Stimulated activated CD4-positive, alpha-beta T cell treated with anti-CD3 and anti-CD28 coated beads, Interleukin-4, amount 100 ng/mL, for 48 hours (primary cell): Measurements from ENCODE around the gene MXRA7.
A peak's percentile ranks its signal among the peaks of the same experiment; 100 is the strongest.
"Not testable (repeated sequence)": the region's sequence is repeated elsewhere in the genome, so short reads cannot be mapped to it uniquely, and the experiment has no call there.

Source experiments
- DNase-seq, 2 donors: peaks; one replicate each; pipeline ENCODE4 v3.0.0-alpha.2; 2020; ENCODE audit warnings: low read depth in 2 of 2

Gene MXRA7

DNA sequence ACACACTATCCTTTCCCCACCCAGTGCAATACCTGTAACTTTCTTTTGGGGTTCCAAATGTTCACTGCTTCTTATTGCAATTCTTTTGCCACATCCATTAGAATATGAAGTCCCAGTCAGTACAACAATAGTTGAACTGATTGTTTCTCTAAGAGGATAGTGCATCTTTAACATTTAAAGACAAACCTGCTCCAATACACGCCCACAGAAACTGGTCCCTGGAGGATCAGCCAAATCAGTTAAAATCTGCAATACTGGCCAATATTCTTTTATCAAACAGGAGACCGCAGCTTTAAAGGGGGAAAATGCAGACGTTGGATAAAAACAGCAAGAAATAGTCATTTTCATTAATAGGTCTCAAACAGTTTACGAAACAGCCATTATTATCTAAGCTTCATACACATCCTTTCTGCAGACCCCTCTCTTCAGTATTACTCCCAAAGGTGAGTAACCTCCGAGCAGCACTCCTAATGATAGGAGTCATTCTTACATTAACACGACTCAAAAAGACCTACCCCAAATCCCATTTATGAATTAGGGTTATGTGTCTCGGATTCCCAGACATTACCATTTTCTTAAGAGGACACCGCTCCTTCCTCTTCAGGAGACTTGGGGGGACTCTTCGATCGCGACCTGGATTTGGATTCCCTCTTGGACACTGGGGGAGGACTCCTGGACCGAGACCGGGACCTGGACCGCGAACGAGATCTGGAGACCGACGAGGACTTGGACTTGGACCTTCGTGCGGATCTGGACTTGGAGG, 25.0 kb upstream of the MXRA7 start:
- DNase-seq, result no peak

DNA sequence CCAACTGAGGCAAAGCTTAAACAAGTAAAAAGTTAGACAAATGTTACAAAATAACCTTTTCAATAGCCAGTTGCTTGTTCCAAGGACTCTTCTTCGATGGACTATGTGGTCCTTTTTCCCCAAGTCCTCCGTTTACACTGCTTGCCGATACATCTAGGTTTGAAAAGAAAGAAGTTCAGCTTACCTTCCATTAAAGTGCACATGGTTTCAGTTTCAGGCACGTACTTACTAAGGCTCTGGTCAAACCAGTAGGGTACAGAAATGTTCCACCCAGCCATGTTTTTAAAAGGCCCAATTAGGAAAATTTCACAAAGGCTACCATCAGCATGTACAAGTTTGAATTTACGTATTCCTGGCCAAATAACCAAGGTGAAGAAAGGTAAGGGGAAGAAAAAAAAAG, 24.2 kb upstream of the MXRA7 start:
- DNase-seq, result no peak

DNA sequence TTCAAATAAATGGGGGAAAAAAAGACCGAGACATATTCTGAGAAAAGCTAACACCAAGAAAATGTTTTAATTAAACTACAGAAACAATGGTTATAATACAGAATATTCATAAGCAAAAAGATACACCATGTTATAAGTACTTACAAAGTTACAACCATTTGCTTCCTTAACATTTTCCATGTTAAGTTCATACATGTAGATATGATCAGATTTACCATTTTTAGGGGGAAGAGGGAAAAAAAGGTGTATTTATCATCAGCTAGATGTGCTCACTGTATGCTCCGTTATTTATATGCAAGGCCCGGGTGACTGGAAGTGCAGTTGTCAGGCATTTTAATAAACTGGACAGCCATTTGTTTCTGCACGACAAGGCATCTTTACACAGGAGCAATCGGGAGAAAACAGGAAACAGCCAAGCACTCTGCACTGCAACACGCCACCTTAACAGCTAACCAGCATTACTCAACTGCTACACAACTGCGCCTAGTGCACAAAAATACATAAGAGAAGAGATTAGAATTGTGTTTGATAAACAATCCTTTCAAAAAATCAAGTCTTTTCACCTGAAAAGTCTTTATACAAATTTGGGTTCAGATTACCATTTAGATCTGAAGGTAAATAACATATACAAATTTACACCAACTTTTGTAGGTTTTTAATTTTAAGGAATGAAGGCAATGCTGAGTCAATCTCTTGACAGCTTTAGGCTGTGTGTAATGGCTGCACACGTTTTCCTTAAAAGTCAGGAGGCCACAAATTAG, 23.5 kb upstream of the MXRA7 start:
- no peak for DNase-seq

DNA sequence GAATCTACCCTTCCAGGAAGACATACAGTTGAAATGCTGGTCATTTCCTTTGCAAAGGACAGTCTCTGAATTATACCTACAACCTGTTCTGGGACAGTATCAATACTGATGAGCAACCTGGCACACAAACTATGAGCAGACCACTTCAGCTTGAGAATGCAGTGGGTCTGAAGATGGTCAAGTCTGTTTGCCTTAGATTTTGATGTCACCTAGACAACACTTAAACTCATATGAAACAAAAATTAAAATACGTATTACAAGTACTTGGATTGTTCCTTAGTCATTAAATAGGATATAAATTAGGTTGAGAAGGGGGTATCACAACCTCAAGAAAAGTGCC, 22.8 kb upstream of the MXRA7 start:
- no peak for DNase-seq

DNA sequence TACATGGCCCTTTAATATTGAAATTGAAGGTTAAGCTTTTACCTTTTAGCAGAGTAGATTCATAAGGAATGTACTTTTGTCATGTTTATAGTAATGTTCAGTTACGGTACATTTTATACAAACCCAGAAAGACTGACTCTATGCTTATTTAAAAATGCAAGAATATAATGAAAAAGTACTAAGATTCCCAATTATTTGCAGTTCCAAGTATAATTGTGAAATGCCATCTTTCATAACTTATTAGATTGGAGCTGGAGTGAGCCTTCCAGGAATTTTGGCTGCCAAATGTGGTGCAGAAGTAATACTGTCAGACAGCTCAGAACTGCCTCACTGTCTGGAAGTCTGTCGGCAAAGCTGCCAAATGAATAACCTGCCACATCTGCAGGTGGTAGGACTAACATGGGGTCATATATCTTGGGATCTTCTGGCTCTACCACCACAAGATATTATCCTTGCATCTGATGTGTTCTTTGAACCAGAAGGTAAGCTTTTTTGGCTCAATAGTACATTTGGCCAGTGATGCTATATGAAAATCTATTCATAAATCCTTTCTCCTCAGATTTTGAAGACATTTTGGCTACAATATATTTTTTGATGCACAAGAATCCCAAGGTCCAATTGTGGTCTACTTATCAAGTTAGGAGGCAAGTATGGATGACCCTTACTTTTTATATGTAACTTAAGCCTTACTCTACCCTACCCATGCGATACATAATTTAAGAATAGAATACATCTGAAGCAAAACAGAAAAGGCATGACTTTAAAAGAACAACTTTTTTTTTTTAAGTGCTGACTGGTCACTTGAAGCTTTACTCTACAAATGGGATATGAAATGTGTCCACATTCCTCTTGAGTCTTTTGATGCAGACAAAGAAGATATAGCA, 22.2 kb upstream of the MXRA7 start:
- no peak for DNase-seq

DNA sequence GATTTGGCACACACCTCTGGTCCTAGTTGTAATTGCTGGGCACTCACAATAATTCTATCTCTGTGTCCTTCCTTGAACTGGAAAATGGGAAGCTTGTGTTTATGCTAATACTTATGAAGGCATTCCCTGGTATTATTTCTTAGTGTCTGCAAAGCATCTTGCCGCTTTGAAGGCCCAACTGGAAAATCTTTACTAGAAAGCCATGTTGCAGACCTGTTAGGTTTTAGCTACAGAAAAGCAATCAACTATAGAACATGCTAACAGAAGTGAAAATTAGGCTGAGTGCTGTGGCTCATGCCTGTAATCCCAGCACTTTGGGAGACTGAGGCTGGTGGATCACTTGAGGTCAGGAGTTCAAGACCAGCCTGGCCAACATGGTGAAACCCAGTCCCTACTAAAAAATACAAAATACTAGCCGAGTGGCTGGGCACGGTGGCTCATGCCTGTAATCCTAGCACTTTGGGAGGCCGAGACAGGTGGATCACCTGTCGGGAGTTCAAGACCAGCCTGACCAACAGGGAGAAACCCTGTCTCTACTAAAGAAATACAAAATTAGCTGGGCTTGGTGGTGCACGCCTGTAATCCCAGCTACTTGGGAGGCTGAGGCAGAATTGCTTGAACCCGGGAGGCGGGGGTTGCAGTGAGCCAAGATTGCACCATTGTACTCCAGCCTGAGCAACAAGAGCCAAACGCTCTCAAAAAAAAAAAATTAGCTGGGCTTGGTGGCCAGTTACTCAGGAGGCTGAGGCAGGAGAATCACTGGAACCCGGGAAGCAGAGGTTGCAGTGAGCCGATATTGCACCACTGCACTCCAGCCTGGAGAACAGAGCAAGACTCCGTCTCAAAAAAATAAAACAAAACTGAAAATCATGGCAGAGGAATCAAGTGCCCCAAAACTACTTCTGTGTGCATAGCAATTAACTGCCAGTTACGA, 21.3 kb upstream of the MXRA7 start:
- not testable (repeated sequence) for DNase-seq

DNA sequence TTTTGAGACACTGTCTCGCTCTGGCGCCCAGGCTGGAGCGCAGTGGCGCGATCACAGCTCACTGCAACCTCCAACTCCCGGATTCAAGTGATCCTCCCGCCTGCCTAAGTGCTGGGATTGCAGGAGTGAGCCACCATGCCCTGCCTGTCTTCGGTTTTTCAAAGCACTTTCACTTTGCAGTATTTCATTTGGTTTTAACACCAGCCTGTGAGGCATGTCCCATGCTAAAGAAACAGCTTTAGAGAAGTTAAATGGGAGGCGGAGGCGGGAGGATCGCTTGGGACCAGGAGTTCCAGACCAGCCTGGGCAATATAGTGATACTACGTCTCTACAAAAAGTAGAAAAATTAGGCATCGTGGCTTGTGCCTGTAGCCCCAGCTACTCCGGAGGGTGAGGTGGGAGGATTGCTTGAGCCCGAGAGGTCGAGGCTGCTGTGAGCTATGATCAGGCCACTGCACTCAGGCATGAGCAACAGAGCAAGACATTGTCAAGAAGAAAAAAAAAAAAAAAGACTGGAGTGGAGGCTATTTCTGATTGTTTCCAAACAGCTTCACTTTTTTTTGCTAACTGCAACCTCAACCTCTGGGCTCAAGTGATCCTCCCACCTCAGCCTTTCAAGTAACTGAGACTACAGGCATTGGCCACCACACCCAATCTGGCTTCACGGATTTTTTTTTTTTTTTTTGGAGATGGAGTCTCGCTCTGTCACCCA, 17.1 kb upstream of the MXRA7 start:
- DNase-seq, result no peak

DNA sequence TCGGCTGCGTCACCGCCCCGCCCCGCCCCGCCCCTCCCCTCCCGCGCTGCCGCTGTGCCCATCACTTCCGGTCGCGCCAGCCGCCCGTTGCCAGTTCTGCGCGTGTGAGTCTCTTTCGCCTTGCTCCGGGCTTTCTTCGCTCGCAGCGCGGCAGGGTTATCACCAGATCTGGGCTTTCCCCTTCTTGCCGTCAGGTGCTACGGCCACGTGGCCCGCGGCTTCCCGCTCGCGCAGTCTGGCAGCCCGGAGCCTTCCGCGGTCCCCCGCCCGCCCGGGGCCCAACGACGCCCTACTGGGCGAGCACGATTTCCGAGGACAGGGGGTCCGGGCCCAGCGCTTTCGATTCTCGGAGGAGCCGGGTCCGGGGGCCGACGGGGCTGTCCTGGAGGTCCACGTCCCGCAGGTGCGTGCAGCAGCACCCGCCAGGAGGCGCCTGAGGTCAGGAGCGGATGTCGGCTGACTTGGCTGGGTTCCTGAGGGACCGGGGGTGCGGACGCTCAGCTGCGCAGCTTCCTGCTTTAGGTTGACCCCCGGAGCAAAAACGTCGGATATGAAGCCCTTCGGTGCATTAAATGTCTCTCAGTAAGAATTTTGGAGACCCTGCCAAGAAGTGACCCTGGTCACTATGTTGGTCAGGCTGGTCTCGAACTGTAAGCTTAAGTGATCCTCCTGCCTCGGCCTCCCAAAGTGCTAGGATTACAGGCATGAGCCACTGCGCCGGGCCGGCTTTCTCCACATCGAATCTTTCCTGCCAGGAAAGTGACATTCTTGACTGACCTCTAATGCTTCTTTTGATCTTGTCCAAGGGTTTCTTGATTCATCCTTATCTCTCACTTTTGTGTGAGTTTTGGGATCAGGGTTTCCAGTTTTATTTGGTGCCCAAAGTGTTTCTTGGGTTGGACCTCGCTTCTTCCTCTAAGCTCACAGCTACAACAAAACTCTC, 16.3 kb upstream of the MXRA7 start, which contains the start of gene METTL23:
Gene METTL23, plus strand, starts transcription at position 64 of the 943 bp plus-strand sequence. CDS start 2,872 bp downstream, outside the sequence.
- DNase-seq, result peak; percentile 66 to 75

DNA sequence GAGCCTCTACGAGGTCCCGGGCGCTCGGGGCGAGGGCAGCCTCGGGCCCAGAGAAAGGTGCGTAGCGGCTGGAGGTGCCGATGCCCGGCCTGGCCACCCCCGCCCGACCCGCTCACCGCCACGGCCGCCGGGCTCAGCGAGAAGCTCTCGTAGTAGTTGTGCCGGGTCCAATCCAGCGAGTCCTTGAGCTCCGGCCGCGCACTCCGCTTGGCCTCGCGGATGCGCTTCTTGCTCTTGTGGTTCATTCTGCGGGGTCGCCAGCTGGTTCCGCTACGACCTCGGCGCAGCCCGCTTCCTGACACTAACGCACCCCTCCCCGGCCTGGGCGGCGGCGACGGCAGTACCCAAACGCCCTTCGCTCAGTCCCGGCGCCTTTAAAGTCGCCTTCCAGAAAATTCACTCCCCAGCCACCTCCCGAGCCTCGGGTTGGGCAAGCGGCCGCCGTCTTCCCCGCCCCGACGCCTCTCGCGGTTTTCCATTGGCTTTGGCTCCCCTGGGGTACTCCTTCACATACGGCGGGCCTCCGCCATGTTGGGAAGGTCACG, 15.5 kb upstream of the MXRA7 start, which contains the start of gene JMJD6:
Gene JMJD6, minus strand, starts transcription at position 376 of the 545 bp plus-strand sequence. Its CDS starts 131 bp downstream, at position 245.
- DNase-seq, result peak; percentile 87 to 93

DNA sequence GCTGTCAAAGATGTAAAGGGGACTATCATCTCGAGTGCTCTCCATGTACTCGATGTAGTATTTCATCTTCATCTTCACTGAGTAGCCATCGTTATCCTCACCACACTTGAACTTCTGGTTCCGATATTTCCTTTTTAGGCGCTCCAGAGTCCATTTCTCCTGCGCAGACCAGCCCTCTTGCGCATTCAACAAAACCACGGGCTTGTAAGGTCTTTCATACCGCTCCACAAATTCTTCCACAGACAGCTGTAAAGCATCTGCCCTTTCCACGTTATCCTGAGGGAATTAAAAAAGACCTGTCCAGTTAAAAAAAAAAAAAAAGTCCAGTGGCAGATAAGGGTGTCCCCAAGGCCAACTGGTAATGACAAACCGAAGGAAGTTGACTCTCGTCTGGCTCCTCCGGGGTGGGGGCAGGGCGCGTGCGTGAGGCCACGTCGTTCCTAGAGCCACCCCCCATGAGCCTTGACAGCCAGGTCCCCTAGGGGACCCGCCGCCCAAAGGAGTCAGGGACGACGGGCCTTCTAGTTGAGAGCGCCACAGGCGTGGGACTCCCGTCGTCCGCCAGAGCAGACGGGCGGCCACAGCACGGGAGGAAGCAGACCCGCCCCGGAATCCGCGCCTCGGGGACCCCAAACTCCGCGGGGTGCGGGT, 14.9 kb upstream of the MXRA7 start:
- peak; percentile 62 to 72 for DNase-seq

DNA sequence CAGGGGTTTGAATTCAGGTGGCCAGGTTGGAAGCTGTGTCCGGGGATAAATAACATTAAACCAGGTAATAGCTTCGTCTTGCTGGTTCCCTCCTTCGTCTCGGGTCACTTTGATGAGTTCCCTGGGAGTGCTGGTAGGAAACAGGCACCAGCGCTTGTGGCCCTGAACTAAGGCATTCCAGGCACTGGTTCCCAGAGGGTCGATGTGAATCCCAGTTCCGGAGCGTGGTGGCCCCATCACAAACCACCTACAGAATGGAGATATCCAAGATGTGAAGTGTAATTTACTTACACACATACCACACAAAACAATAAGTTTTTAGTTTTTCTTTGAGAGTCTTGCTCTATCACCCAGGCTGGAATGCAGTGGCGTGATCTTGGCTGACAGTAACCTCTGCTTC, 13.0 kb upstream of the MXRA7 start:
- DNase-seq, result no peak

DNA sequence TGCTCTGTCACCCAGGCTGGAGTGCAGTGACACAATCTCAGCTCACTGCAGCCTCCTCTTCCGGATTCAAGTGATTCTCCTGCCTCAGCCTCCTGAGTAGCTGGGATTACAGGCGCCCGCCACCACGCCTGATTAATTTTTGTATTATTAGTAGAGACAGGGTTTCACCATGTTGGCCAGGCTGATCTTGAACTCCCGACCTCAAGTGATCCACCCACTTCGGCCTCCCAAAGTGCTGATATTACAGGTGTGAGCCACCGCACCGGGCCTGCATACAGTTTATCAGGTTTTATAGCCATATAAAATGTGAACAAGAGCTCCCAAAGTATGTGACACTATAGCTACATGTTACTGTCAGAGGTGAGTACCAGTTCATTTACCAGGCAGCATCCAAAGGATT, 12.2 kb upstream of the MXRA7 start:
- DNase-seq, result not testable (repeated sequence)

DNA sequence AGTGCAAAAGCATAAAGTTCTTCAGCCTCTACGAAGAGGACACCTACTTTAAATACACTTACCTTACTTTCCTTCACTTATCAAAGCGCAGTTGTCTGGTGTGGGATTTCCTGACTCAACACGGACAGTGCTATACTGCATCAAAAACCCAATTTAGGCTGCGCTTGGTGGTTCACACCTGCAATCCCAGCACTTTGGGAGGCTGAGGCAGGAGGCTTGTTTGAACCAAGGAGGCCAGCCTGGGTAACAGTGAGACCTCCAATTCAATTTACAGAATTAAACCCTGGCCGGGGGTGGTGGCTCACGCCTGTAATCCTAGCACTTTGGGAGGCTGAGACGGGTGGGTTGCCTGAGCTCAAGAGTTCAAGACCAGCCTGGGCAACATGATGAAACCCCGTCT, 11.5 kb upstream of the MXRA7 start:
- DNase-seq, result no peak

DNA sequence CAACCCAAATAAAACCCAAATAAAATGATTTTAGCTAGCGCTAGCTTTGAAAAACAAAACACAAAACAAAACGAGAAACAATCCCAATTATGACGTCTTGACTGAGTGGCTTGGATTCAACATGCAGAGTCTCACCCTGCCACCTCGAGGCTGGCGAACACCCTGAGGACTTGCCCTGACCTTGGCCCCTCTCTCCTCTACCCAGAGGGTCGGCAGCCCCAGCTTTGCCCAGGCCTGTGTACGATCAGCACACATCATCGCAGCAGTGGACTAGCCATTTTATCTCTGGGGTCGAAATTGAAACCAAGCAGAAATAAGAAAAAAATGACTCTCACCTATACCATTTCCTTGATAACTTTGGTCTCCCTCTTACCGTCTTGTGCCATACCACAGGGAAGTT, 10.7 kb upstream of the MXRA7 start:
- DNase-seq, result no peak

DNA sequence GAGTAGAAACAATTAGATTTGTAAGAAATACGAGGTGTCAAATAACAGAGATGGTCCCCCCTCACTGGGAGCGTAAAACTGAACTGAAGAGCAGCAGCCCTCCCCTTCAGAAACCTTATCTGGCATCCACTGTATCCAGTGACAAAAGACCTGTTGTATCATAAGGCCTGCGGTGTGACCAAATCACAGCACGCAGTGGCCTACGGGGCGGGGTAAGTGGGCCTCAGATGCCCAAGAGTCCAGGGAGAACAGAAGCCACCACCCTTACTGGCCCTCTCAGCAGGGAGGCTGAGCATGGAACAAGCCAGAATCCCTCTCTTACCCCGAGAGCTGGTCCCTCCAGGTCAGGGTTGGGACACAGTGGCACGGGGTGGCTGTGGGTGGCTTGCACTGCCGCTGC, 10.2 kb upstream of the MXRA7 start:
- DNase-seq, result no peak

DNA sequence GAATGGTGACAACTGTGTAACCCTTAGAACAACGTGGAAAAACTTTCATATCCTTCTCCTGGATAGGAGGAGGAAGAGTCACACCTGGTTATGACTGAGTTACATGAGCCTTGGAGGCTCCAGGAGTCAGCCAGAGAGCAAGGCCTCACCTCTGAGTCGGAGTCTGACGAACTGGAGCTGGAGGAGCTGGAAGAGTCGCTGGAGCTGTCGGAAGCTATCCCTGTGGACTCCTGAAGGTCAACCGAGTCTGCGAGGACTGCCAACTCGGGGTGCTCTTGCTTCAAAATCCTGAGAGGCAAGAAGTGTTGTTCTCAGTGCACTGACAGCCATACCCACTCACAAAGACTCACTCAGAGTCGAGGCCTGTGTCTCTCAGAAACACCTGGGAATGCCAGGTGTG, 9.4 kb upstream of the MXRA7 start:
- no peak for DNase-seq

DNA sequence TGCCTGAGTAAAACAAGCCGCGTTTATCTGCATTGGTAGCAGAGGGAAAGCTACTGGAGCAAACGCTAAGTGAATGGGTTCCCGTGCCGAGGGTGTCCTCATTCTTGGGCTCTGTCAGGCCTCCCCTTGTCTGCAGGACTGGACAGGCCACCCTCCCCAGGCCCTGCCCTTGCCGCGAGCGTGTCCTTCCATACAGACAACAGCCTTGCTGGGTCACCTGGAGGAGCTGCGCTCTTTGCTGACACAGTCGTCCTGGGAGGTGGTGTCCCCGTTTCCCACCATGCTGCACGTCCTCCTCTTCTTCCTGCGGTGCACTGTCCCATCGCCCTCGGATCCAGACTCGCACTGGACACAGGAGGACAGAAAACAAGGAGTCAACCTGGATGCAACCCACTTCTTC, 7.8 kb upstream of the MXRA7 start:
- DNase-seq, result no peak

DNA sequence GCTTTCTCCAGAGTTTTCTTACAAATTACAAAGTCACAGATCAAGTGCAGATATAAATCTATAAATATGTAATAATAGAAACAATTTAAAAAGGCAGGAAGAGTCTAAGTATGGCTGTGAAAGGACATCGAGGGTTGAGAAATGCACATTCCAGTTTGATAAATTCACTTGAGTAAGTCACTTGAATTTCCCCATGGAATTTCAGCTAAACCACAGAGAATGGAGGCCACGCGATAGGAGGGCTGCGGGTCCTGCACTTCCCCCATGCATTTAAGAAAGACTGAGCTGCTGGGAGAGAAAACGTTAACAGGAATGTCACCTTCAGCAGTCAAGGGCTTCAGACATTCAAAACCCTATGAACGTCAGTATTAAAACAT, 6.1 kb upstream of the MXRA7 start:
- DNase-seq, result no peak
